CD4-positive, alpha-beta T cell treated with Interleukin-10 for 1 hour (primary cell): ENCODE data around the gene ANGPTL1.

Experiments
- DNase-seq: peaks from one replicate; pipeline ENCODE4 v3.0.0-alpha.2; 2020

ANGPTL1 gene

GRCh38 chr1:178870944-178871343 is at the start of gene ANGPTL1:
Gene ANGPTL1 (minus strand): TSS chr1:178871077. CDS start chr1:178865776, 5,301 bp downstream.
- DNase-seq, result no peak

- DNase-seq, result no peak
Observed at GRCh38 chr1:178919581-178919980, 48.7 kb upstream of the ANGPTL1 start.

- no peak for DNase-seq
Observed at GRCh38 chr1:178918955-178919354, 48.1 kb upstream of the ANGPTL1 start.

- DNase-seq, result no peak
Observed at GRCh38 chr1:178918308-178918707, 47.4 kb upstream of the ANGPTL1 start.

GRCh38 chr1:178916448-178917174 is 45.7 kb upstream of the ANGPTL1 start:
- no peak for DNase-seq

GRCh38 chr1:178912597-178912996 is 41.7 kb upstream of the ANGPTL1 start:
- DNase-seq, result no peak

- no peak for DNase-seq
Observed at GRCh38 chr1:178910023-178910422, 39.1 kb upstream of the ANGPTL1 start.

- no peak for DNase-seq
Observed at GRCh38 chr1:178908358-178908757, 37.5 kb upstream of the ANGPTL1 start.

GRCh38 chr1:178901482-178902125 is 30.7 kb upstream of the ANGPTL1 start:
- no peak for DNase-seq

GRCh38 chr1:178899402-178899801 is 28.5 kb upstream of the ANGPTL1 start:
- DNase-seq, result no peak

GRCh38 chr1:178898401-178898800 is 27.5 kb upstream of the ANGPTL1 start:
- no peak for DNase-seq

- no peak for DNase-seq
Observed at GRCh38 chr1:178895928-178896327, 25.1 kb upstream of the ANGPTL1 start.

GRCh38 chr1:178886551-178886950 is 15.7 kb upstream of the ANGPTL1 start:
- no peak for DNase-seq

GRCh38 chr1:178885869-178886268 is 15.0 kb upstream of the ANGPTL1 start:
- DNase-seq, result no peak

GRCh38 chr1:178881950-178882349 is 11.1 kb upstream of the ANGPTL1 start:
- DNase-seq, result no peak

GRCh38 chr1:178877896-178878295 is 7.0 kb upstream of the ANGPTL1 start:
- no peak for DNase-seq

- no peak for DNase-seq
Observed at GRCh38 chr1:178875936-178876335, 5.1 kb upstream of the ANGPTL1 start.

GRCh38 chr1:178874966-178875365 is 4.1 kb upstream of the ANGPTL1 start:
- DNase-seq, result no peak

- DNase-seq, result no peak
Observed at GRCh38 chr1:178871551-178872320, 859 bp upstream of the ANGPTL1 start.

- no peak for DNase-seq
Observed at GRCh38 chr1:178870221-178870620, 656 bp downstream of the ANGPTL1 start.

- no peak for DNase-seq
Observed at GRCh38 chr1:178869119-178869697, 1.7 kb downstream of the ANGPTL1 start.

GRCh38 chr1:178868706-178869105 is 2.2 kb downstream of the ANGPTL1 start:
- DNase-seq, result no peak

GRCh38 chr1:178867670-178868069 is 3.2 kb downstream of the ANGPTL1 start:
- no peak for DNase-seq
